HTR-8/SVneo (cell line): ENCODE measurements around the gene NOP56.

Experiments used
- DNase-seq: peaks from one replicate; pipeline ENCODE4 v3.0.0; 2011; ENCODE audit warnings: low spot score, mixed read lengths; ENCODE audit not compliant: insufficient read length
- FAIRE-seq: peaks from 2 replicates; lab custom pipeline; 2011; peaks lifted over from hg19 to GRCh38; lab: Jason Lieb, UNC

NOP56 gene

DNA sequence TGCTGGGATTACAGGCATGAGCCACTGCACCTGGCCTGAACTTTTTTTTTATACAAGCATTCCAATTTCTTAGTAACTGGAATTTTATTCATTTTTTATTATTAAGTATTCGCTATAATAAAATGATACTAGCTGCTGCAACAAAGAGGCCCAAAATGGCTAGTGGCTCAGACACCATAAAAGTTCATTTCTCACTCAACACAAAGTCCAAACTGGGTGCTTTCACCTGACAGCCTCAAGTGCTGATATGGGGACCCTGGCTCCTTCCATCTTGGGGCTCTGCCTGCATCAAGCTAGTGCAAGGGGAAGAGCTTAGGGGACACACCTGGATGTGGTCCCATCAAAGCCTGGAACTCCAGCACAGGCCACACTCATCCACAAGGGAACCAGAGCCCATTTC is 12.2 kb upstream of the NOP56 start:
- DNase-seq (no peak), FAIRE-seq (no peak)

DNA sequence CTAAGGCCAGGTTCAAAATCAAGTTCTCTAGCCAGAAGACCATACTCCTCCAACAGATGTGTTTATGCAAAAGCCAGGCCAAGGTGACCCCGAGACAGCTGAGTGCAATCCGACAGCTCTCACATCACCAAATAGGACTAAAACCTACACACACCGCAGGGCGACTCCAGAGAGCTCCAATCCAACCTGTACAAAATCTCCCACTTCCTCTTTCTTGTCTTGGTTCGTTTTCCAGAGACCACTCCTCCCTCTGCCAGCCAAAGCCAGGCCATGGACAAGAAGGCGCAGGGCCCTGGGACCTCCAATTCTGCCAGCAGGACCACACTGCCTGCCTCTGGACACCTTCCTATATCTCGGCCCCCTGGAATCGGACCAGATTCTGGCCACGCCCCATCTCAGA is 11.5 kb upstream of the NOP56 start:
- FAIRE-seq (no peak), DNase-seq (no peak)

DNA sequence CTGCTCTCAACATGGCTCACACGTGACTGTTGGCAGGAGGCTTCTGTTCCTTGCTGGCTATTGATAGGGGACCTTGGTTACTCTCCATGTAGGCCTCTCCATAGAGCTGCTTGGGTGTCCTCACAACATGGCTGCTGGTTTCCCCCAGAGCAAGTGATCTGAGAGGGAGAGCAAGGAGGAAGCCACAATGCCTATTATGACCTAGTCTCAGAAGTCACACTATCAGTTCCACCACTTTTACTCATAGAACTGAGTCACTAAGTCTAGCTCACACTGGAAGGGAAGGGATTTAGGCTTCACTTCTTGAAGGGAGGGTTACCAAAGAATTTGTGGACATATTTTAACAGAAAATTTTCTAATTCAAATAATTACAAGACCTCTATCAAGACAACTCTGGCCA is 8.7 kb upstream of the NOP56 start:
- DNase-seq (no peak), FAIRE-seq (no peak)

DNA sequence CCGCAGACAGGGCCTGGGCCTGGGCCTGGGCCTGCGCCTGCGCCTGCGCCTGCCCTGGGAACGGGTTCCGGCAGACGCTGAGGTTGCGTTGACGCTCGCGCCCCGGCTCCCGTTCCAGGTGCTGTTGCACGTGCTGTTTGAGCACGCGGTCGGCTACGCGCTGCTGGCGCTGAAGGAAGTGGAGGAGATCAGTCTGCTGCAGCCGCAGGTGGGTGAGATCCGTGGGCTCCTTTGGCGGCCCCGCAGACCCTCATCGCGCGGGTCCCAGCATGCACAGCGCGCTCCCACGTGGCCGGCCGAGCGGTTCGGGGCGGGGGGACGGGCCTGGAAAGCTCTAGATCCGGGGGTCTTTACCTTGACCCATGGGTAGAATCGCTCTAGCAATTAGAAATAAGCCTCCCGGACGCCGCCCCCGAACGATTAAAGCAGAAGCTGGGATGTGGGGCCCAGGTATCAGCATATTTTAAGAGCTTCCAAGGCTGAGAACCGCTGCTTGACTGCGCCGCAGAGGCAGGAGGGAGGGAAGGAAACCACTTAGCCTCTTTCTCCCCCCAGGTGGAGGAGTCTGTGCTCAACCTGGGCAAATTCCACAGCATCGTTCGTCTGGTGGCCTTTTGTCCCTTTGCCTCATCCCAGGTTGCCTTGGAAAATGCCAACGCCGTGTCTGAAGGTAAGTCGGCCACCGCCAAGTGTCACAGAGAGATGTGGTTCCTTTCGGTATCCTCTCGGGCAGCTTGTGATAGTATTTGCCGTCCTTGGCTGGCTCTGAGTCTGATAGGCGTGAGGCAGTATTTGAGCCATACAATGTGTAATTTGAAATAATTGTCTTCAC is 508 bp downstream of the NOP56 start:
- DNase-seq = no peak
- FAIRE-seq = peak; percentile 44

DNA sequence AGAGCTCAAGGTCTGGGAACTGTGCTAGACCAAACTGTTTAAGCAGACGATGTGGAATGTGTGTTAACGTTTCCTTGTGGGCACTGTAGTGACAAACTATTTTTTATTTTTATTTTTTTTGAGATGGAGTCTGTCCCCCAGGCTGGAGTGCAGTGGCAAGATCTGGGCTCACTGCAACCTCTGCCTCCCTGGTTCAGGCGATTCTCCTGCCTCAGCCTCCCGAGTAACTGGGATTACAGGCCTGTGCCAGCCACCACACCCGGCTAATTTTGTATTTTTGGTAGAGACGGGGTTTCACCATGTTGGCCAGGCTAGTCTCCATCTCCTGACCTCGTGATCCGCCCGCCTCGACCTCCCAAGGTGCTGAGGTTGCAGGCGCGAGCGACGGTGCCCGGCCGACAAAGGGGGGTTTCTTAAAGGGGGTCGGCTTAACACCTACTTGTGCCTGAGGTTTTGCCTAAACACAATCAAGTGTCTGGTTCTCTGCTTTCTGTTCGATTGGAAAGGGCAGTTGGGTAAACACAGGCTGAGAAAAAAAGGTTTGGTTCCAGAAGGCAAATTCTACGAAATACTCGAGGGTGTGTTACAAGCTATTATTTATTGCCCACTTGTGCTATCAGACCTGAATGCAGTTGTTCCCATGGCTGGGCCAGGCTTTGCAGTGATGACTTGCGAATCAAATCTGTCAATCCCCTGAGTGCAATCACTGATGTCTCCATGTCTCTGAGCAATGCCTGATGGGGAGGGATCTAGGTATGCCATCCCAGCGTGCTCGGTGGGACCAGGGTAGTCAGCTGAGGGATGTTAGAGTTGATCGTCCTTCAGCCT is 1.3 kb downstream of the NOP56 start:
- FAIRE-seq (no peak), DNase-seq (no peak)

DNA sequence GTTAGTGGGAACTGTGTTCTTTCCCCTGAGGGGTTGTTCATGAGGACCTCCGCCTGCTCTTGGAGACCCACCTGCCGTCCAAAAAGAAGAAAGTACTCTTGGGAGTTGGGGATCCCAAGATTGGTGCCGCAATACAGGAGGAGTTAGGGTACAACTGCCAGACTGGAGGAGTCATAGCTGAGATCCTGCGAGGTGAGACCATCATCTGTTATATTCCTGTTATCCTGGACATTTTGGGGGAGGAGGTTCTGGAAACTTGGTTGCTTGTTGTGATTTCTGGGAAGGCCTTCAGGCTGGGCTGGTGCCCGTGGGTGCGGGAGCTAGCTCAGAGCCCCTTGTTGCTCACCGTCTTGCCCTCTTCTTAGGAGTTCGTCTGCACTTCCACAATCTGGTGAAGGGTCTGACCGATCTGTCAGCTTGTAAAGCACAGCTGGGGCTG is 2.0 kb downstream of the NOP56 start:
- DNase-seq (no peak), FAIRE-seq (no peak)

DNA sequence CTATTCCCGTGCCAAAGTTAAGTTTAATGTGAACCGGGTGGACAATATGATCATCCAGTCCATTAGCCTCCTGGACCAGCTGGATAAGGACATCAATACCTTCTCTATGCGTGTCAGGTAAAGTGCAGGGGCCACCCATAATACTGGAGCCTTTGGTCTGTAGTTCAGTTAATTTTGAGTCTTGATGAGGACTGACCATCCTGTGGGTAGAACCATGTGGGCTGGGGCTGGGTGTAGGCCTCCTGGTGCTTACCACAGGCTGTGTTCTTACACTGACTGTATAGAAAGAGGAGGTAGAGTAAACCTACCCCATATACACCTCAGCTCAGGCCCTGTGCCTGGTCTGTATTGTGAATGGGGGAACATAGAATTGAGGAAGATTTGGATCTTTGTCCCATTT is 2.4 kb downstream of the NOP56 start:
- DNase-seq (no peak), FAIRE-seq (no peak)

DNA sequence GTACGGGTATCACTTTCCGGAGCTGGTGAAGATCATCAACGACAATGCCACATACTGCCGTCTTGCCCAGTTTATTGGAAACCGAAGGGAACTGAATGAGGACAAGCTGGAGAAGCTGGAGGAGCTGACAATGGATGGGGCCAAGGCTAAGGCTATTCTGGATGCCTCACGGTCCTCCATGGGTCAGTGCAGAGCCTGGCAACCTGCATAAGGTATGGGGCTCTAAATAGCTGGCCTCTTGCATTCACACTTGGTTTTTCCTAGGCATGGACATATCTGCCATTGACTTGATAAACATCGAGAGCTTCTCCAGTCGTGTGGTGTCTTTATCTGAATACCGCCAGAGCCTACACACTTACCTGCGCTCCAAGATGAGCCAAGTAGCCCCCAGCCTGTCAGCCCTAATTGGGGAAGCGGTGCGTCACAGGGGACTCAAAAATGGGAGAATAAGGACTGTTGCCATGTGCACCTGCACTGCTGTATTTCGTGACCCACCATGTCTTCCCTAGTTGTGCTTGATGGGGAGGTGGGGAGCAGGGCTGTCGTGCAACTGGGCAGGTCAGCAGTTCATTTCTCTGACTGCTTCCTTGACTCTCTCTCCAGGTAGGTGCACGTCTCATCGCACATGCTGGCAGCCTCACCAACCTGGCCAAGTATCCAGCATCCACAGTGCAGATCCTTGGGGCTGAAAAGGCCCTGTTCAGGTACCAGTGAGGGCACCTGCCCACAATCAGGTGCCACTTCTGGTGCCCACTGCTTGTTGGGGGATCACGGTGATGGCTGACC is 3.1 kb downstream of the NOP56 start:
- FAIRE-seq (no peak), DNase-seq (no peak)

DNA sequence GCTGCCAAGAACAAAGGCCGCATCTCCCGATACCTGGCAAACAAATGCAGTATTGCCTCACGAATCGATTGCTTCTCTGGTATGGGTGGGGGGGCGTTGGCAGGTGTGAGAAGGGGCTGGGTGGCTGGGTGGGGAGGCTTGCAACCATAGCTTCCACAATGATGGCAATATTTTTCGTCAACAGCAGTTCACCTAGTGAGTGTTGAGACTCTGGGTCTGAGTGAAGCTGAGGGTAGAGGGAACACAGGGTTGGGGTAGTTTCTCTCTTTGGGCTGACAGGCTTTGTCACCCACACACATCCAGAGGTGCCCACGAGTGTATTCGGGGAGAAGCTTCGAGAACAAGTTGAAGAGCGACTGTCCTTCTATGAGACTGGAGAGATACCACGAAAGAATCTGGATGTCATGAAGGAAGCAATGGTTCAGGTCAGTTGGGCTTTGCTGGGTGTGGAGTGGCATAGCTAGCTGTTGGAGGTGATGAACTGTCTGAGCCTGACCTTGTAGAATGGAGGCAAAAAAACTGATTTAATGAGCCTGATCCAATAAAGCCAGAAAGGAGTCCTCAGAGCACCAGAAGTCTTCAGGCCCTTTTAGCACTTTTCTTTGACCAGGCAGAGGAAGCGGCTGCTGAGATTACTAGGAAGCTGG is 4.2 kb downstream of the NOP56 start:
- DNase-seq (no peak), FAIRE-seq (no peak)

DNA sequence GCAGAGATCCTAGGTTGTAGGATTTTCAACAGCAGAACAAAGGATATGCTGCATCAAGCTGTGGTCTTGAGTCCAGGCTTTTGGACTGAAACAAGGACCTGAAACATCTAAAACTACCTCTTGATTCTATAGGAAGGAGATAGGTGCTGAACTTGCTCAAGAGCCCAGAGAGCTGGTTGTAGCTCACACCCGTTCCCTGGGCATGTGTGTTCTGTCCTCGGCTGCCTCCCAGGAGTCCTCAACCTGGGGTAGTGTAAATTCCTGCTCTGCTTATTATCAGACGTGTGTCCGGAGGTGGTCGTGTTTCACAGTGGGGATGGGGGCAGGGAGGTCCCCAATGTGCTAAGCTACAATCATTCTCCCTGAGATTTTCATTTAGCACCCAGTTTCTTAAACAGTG is 4.8 kb downstream of the NOP56 start:
- FAIRE-seq (no peak), DNase-seq (no peak)

DNA sequence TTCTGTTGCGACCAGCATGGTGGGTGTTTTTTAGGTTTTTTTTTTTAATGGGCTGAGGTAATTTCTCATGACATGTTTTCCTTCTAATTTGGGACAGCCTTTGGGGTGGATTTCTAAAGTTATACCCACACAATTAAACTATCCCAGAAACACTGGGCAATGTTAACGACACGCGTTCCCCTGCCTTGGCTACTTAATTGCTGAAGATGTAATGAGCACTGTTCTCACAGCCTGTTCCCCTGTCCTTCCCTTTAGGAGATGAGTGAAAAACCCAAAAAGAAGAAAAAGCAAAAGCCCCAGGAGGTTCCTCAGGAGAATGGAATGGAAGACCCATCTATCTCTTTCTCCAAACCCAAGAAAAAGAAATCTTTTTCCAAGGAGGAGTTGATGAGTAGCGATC is 5.2 kb downstream of the NOP56 start:
- FAIRE-seq (no peak), DNase-seq (no peak)

DNA sequence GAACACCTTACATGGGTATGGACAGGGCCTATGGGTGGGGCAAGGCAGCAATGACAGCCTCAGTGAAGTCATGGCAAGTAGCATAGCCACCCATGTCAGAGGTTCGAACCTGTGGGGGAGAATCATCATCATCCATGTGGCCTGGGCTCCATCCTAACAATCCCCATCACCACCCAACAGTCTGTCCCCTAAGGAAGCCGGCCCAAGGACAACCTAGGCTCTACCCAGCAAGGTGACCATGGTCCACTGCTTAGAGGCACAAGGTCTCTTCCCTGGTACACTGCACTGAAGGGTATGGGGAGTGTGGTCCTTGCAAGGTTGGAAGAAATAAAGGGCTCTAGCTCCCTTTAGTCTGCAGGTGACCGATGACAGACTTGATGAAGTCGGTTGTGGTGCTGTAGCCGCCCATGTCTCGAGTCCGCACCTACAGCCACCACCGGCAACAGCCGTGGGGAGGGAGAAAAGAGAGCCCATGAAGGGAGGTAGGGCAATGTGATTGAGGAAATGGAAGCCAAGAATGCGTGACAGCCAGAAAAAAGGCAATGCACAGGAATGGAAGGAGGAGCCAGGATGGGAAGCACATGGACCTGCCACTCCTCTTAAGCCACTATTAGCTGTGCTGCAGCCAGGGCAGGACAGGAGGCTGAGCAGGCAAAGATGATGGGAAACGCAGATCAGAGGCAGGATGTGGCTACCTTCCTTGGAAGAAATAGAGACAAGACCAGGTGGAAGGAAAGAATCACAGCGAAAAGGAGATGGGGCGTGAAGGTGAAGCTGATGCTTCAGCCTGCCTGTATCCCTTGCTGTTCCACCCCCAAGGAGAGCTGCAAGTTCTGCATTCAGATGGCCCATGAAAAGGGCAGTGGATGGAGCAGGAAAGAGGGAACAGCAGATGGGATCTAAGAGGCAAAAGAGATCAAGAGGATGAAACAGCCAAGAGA is 6.3 kb downstream of the NOP56 start:
- DNase-seq (no peak), FAIRE-seq (peak; percentile 16)

DNA sequence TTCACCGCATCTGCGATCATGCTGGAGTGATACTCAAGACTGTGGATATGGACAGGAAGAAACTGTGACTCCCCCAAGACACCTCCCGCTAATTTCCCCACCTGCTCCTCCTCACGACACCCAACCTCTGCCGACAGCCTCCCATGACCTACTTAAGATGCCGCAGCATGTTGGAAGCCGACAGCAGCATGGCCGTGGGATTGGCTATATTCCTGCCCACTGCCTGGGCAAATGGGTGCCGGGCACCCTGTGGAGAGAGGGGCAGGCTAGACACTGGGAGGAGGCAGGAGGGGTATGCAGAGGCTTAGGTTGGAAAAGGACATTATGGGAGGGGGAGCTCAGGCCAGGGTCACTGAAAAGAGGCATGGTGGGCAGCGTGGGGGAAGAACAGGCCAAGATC is 7.1 kb downstream of the NOP56 start:
- FAIRE-seq = no peak
- DNase-seq = no peak

DNA sequence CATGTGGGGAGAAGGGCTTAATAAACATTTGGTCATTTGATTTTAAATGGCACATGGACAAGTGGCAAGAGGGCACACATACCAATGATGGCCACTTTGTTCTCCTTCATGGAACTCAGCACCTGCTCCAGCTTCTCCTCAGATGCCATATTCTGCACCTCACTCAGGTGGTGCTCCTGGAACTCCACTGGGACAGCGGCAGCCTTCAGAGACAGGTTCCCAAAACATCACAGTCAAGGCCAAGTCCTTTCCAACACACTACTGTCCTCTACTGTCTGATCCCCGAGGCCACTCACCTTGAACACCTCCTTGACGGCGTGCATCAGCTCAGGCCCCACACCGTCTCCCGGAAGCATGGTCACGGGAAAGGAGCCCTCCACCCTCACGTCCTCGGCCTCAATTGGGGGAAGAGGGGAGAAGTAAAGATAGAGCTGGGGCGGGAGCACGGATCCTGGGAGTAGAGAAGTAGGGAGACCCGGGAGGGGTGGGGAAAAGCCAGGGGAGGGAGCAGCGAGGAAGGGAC is 11.0 kb downstream of the NOP56 start:
- peak; percentile 79 for FAIRE-seq
- DNase-seq = no peak

DNA sequence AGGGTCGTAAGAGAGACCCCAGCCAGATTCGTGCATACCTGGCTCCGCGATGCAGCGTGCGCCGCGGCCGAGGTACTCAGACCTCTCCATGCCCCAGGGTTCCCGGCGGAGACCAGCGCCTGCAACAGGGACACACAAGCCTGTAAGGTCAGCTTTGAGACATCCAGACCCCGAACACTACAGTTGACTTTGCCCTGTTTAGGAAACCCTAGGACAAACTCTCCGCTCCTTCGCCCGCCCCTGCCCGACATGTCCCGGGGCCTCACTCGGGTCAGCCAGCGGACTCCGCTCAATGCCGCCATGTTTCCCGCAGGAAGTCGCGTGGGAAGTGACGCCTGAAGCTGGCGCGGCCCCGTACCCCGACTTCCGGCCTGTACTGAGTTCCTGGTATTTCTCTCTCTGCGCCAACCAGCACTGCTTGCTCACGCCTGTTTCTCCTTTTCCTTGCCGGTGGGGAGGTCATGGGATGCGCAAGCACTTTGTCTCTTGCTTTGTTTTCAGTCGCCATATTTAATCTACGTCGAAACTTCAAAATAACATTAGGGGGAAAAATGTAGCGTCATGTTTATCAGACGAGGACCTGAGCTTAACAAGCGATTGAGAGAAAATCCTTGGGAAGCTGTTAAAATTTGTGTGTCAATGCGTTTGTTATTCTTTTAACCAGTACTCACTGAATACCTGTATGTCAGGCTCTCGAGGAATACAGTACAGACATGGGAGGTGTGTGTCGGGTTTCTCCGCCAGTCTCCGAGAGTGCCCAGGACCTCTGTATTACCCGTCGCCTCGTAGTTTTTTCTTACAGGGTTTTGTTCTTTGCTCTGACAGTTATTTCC is 11.7 kb downstream of the NOP56 start, which contains the start of gene IDH3B:
Gene IDH3B, minus strand, starts transcription at position 330 of the 833 bp plus-strand sequence. Its CDS starts 28 bp downstream, at position 302.
- DNase-seq (peak; percentile 90), FAIRE-seq (peak; percentile 84)

DNA sequence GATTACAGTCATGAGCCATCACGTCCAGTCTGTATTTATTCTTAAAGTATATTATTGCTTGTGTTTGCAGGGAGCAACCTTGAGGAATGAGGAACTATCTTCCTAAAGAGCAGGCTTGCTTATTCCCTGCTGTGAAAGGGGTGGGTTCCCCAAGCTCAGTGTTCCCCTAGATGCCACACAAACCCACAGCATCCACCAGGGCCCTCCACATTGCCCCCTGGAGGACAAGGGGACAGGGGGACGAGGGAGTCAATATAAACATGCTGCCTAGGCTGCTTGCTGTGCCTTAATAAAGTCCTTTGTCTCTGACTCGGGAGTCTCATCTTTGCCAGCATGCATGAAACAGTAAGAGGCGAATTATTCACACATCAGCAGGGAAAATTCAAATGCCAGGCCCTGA is 19.5 kb downstream of the NOP56 start:
- FAIRE-seq (no peak), DNase-seq (no peak)

DNA sequence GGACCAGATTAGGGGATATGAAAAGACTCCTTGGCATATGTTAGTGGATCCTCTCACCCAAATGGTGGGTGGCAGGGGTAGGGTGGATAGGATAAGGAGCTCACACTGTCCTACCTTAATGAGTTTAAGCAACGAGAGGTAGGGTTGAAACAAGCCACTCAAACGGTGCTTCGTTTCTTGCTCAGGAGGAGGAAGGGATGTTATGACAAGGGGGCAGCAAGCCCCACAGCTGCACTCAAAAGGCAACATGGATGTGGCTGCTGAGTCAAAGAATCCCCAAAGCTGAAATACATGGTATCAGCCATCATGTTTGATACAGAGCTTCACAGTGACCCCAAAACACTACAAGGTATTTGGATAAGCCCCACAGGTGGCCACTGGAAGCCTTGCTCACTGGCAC is 20.0 kb downstream of the NOP56 start:
- FAIRE-seq (no peak), DNase-seq (no peak)

DNA sequence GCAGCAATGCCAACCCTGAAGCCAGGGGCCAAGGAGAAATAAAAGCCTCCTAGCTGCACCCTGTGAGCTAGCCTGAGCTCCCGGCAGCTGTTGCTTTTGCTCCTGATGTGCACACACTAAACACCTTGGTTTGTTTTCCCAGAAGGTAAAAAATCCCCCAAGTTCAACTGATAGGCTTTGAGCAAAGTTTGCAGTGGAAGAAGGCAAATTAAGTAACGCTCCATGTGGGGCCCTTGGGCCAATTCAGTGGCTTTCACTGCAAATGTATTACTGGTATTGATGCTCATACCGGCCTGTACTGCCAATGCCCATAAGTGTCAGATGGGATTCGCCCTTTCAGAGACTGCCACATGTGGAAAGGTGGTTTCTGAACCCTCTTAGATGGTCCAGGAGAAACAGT is 21.0 kb downstream of the NOP56 start:
- no peak for FAIRE-seq

More for the DNA sequence above, 21.0 kb downstream of the NOP56 start:
- no peak for DNase-seq
